ENCODE data around the gene VEGFA.

Gene VEGFA

GRCh38 chr6:43761666-43762409 lies 8.2 kb upstream of the VEGFA start:
- Histone ChIP-seq H3K79me1 (ENCODE audit: low read length) (no peaks in the 10 kb centered on the region), H3K18ac (ENCODE audit: low read length) (no peak overlapping the region), H4K8ac (ENCODE audit: low read depth, low read length) (no peak overlapping the region), H4K91ac (ENCODE audit: low read depth, low read length) (no peak overlapping the region), H2BK120ac (ENCODE audit: insufficient read depth, low read length, poor library complexity) (no peak overlapping the region), H3K4me1 (ENCODE audit: control insufficient read depth in 1 of 2, insufficient read depth in 2 of 2, low read length in 2 of 2) (peaks cover 3 to 7% of the 10 kb centered on the region in 2 experiments), H3K4me3 (ENCODE audit: low read depth, low read length) (no peak overlapping the region), H2BK5ac (ENCODE audit: low read depth, low read length, poor library complexity) (no peak overlapping the region), H2AK5ac (ENCODE audit: low read length) (no peak overlapping the region), H4K12ac (ENCODE audit: low read depth, low read length) (no peak overlapping the region), H3K36me3 (ENCODE audit: control insufficient read depth in 1 of 2, insufficient read depth in 2 of 2, low read length in 2 of 2) (no peaks in the 10 kb centered on the region), H3K27me3 (ENCODE audit: insufficient read depth, low read length) (no peaks in the 10 kb centered on the region), H3K4me2 (ENCODE audit: low read length) (no peak overlapping the region), H3K23ac (ENCODE audit: low read length) (no peak overlapping the region), H3K14ac (ENCODE audit: low read length) (no peak overlapping the region), H3K9ac (ENCODE audit: low read length) (no peak overlapping the region), H3K27ac (ENCODE audit: low read depth, low read length) (no peak overlapping the region), H2BK12ac (ENCODE audit: low read length) (no peak overlapping the region), H3K79me2 (ENCODE audit: control insufficient read depth, insufficient read depth, low read length, poor library complexity) (no peaks in the 10 kb centered on the region), H3K4ac (ENCODE audit: low read depth, low read length) (no peak overlapping the region), H2AFZ (ENCODE audit: insufficient read depth, low read length, poor library complexity) (no peak overlapping the region), H3K9me3 (ENCODE audit: insufficient read depth, low read depth, low read length) (no peaks in the 10 kb centered on the region)
- WGBS (ENCODE audit: extremely low coverage, insufficient coverage, insufficient read length): no CpG with 5 or more reads among the region's 9 CpGs
- no peak for DNase-seq

GRCh38 chr6:43762410-43762768 lies 7.6 kb upstream of the VEGFA start:
- Histone ChIP-seq H2AFZ (ENCODE audit: insufficient read depth, low read length, poor library complexity) (no peak overlapping the region), H3K4me3 (ENCODE audit: low read depth, low read length) (no peak overlapping the region), H3K4ac (ENCODE audit: low read depth, low read length) (no peak overlapping the region), H3K36me3 (ENCODE audit: control insufficient read depth in 1 of 2, insufficient read depth in 2 of 2, low read length in 2 of 2) (no peaks in the 10 kb centered on the region), H4K12ac (ENCODE audit: low read depth, low read length) (no peak overlapping the region), H3K9me3 (ENCODE audit: insufficient read depth, low read depth, low read length) (no peaks in the 10 kb centered on the region), H2AK5ac (ENCODE audit: low read length) (no peak overlapping the region), H2BK12ac (ENCODE audit: low read length) (no peak overlapping the region), H4K8ac (ENCODE audit: low read depth, low read length) (no peak overlapping the region), H3K27me3 (ENCODE audit: insufficient read depth, low read length) (no peaks in the 10 kb centered on the region), H3K9ac (ENCODE audit: low read length) (no peak overlapping the region), H3K23ac (ENCODE audit: low read length) (no peak overlapping the region), H3K14ac (ENCODE audit: low read length) (no peak overlapping the region), H4K91ac (ENCODE audit: low read depth, low read length) (no peak overlapping the region), H2BK5ac (ENCODE audit: low read depth, low read length, poor library complexity) (no peak overlapping the region), H3K4me2 (ENCODE audit: low read length) (no peak overlapping the region), H3K27ac (ENCODE audit: low read depth, low read length) (no peak overlapping the region), H2BK120ac (ENCODE audit: insufficient read depth, low read length, poor library complexity) (no peak overlapping the region), H3K4me1 (ENCODE audit: control insufficient read depth in 1 of 2, insufficient read depth in 2 of 2, low read length in 2 of 2) (peaks cover 3 to 7% of the 10 kb centered on the region in 2 experiments), H3K79me2 (ENCODE audit: control insufficient read depth, insufficient read depth, low read length, poor library complexity) (no peaks in the 10 kb centered on the region), H3K18ac (ENCODE audit: low read length) (no peak overlapping the region), H3K79me1 (ENCODE audit: low read length) (no peaks in the 10 kb centered on the region)
- WGBS (ENCODE audit: extremely low coverage, insufficient coverage, insufficient read length): no CpG with 5 or more reads among the region's 5 CpGs
- DNase-seq: no peak

GRCh38 chr6:43762966-43763695 lies 6.9 kb upstream of the VEGFA start:
- no peak overlapping the region for H3K14ac ChIP-seq (ENCODE audit: low read length)
- H2BK5ac ChIP-seq (ENCODE audit: low read depth, low read length, poor library complexity): no peak overlapping the region
- H4K91ac ChIP-seq (ENCODE audit: low read depth, low read length): no peak overlapping the region
- H3K36me3 ChIP-seq (ENCODE audit: control insufficient read depth in 1 of 2, insufficient read depth in 2 of 2, low read length in 2 of 2): no peaks in the 10 kb centered on the region
- no peak overlapping the region for H3K27ac ChIP-seq (ENCODE audit: low read depth, low read length)
- H3K27me3 ChIP-seq (ENCODE audit: insufficient read depth, low read length): no peaks in the 10 kb centered on the region
- peaks cover 3 to 7% of the 10 kb centered on the region in 2 experiments for H3K4me1 ChIP-seq (ENCODE audit: control insufficient read depth in 1 of 2, insufficient read depth in 2 of 2, low read length in 2 of 2)
- H3K4me2 ChIP-seq (ENCODE audit: low read length): no peak overlapping the region
- H2AFZ ChIP-seq (ENCODE audit: insufficient read depth, low read length, poor library complexity): no peak overlapping the region
- no peak overlapping the region for H4K8ac ChIP-seq (ENCODE audit: low read depth, low read length)
- no peak overlapping the region for H3K23ac ChIP-seq (ENCODE audit: low read length)
- no peak overlapping the region for H3K9ac ChIP-seq (ENCODE audit: low read length)
- H3K4me3 ChIP-seq (ENCODE audit: low read depth, low read length): no peak overlapping the region
- DNase-seq: no peak
- no peak overlapping the region for H3K4ac ChIP-seq (ENCODE audit: low read depth, low read length)
- H4K12ac ChIP-seq (ENCODE audit: low read depth, low read length): no peak overlapping the region
- no CpG with 5 or more reads among the region's 6 CpGs for WGBS (ENCODE audit: extremely low coverage, insufficient coverage, insufficient read length)
- no peak overlapping the region for H2AK5ac ChIP-seq (ENCODE audit: low read length)
- no peaks in the 10 kb centered on the region for H3K79me2 ChIP-seq (ENCODE audit: control insufficient read depth, insufficient read depth, low read length, poor library complexity)
- H2BK12ac ChIP-seq (ENCODE audit: low read length): no peak overlapping the region
- no peaks in the 10 kb centered on the region for H3K9me3 ChIP-seq (ENCODE audit: insufficient read depth, low read depth, low read length)
- no peak overlapping the region for H2BK120ac ChIP-seq (ENCODE audit: insufficient read depth, low read length, poor library complexity)
- no peak overlapping the region for H3K18ac ChIP-seq (ENCODE audit: low read length)
- no peaks in the 10 kb centered on the region for H3K79me1 ChIP-seq (ENCODE audit: low read length)

- Histone ChIP-seq H3K4me3 (ENCODE audit: low read depth, low read length) (no peak overlapping the region), H4K12ac (ENCODE audit: low read depth, low read length) (no peak overlapping the region), H2BK120ac (ENCODE audit: insufficient read depth, low read length, poor library complexity) (no peak overlapping the region), H3K18ac (ENCODE audit: low read length) (no peak overlapping the region), H3K27me3 (ENCODE audit: insufficient read depth, low read length) (no peaks in the 10 kb centered on the region), H3K4ac (ENCODE audit: low read depth, low read length) (no peak overlapping the region), H3K36me3 (ENCODE audit: control insufficient read depth in 1 of 2, insufficient read depth in 2 of 2, low read length in 2 of 2) (no peaks in the 10 kb centered on the region), H3K9me3 (ENCODE audit: insufficient read depth, low read depth, low read length) (no peaks in the 10 kb centered on the region), H4K8ac (ENCODE audit: low read depth, low read length) (no peak overlapping the region), H2AFZ (ENCODE audit: insufficient read depth, low read length, poor library complexity) (no peak overlapping the region), H3K23ac (ENCODE audit: low read length) (no peak overlapping the region), H3K4me2 (ENCODE audit: low read length) (no peak overlapping the region), H3K79me2 (ENCODE audit: control insufficient read depth, insufficient read depth, low read length, poor library complexity) (no peaks in the 10 kb centered on the region), H3K79me1 (ENCODE audit: low read length) (no peaks in the 10 kb centered on the region), H3K4me1 (ENCODE audit: control insufficient read depth in 1 of 2, insufficient read depth in 2 of 2, low read length in 2 of 2) (peaks cover 3 to 7% of the 10 kb centered on the region in 2 experiments), H3K27ac (ENCODE audit: low read depth, low read length) (no peak overlapping the region), H4K91ac (ENCODE audit: low read depth, low read length) (no peak overlapping the region), H3K9ac (ENCODE audit: low read length) (no peak overlapping the region), H2AK5ac (ENCODE audit: low read length) (no peak overlapping the region), H2BK5ac (ENCODE audit: low read depth, low read length, poor library complexity) (no peak overlapping the region), H3K14ac (ENCODE audit: low read length) (no peak overlapping the region), H2BK12ac (ENCODE audit: low read length) (no peak overlapping the region)
- no CpG with 5 or more reads among the region's 7 CpGs for WGBS (ENCODE audit: extremely low coverage, insufficient coverage, insufficient read length)
- no peak for DNase-seq
Observed at GRCh38 chr6:43763812-43764522, 6.0 kb upstream of the VEGFA start.

Data from trophoblast cell (in vitro differentiated cells and primary cell).